ENCODE measurements around the gene DENND2A. TPM values are rescaled to one million over a fixed set of nuclear protein-coding genes. Genes with fewer than 3 reads are reported as not detected.
A peak's percentile ranks its signal among the peaks of the same experiment; 100 is the strongest.

The DENND2A gene
- total RNA-seq, 1 donor from 2014 or later: 10.8 TPM

DNA sequence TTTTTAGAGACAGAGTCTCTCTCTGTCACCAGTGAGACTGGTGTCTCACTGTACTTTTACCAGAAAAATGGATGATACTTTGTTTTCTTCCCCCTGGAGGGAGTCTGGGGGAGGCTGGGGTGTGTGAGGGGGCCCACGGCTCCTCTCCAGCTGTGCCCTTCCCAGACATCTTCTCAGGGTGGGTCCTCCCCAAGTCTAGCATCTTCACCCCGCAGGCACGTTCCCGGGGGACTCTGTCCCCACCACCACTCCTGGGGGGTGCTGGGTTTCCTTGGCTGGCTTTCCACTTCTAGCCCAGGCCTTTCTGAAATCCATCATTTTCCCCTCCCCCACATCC, 99.5 kb downstream of the DENND2A start:
- Histone ChIP-seq H3K27me3 (ENCODE audit: low read depth) (no peaks in the 10 kb centered on the region), H3K27ac (replicated peaks) (peak overlapping the region; percentile 90), H3K36me3 (peaks cover 51% of the 10 kb centered on the region), H3K4me1 (peaks cover 39% of the 10 kb centered on the region), H3K4me3 (peak overlapping the region; percentile 21), H3K9me3 (replicated peaks) (no peaks in the 10 kb centered on the region)
- intact Hi-C loops (cut with micrococcal nuclease): no loop called here
- no peak for DNase-seq
- TF ChIP-seq, protein P1, sequence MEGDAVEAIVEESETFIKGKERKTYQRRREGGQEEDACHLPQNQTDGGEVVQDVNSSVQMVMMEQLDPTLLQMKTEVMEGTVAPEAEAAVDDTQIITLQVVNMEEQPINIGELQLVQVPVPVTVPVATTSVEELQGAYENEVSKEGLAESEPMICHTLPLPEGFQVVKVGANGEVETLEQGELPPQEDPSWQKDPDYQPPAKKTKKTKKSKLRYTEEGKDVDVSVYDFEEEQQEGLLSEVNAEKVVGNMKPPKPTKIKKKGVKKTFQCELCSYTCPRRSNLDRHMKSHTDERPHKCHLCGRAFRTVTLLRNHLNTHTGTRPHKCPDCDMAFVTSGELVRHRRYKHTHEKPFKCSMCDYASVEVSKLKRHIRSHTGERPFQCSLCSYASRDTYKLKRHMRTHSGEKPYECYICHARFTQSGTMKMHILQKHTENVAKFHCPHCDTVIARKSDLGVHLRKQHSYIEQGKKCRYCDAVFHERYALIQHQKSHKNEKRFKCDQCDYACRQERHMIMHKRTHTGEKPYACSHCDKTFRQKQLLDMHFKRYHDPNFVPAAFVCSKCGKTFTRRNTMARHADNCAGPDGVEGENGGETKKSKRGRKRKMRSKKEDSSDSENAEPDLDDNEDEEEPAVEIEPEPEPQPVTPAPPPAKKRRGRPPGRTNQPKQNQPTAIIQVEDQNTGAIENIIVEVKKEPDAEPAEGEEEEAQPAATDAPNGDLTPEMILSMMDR (IDR thresholded peaks at IDR 0.05; ENCODE audit: borderline replicate concordance): no peak

DNA sequence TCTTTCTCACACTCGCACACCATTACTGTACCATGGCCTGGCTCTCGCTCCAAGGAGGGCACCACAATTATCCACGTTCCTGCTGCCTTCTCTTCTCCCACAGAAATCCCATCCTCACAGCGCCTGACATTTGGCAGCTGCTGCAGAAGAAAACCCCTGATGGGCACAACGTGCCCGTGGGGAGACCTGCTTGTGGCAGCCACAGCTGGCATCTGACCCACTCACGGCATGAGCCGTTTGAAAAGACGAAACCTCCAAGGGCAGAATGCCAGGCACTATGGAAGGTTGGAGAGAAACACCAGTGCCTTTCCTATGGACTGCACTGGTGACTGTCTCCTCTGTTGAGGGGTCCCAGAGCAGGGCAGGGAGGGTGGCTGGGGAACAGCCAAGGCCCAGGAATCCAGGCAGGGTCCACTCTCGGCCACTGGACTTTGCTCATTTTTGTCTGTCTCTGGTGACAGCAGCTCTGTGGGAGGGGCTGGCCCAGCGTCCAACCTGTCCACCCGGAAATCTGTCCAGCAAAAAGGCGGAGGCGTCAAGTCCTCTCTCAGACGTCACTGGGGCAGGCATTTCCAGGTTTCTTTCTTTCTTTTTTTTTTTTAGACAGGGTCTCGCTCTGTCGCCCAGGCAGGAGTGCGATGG, 100.4 kb downstream of the DENND2A start:
- Histone ChIP-seq H3K36me3 (peaks cover 50% of the 10 kb centered on the region), H3K27ac (replicated peaks) (peak overlapping the region; percentile 90), H3K4me1 (peaks cover 39% of the 10 kb centered on the region), H3K27me3 (ENCODE audit: low read depth) (no peaks in the 10 kb centered on the region), H3K4me3 (no peak overlapping the region), H3K9me3 (replicated peaks) (no peaks in the 10 kb centered on the region)
- intact Hi-C loops (cut with micrococcal nuclease): no loop called here
- DNase-seq: no peak
- TF ChIP-seq, protein P1 (IDR thresholded peaks at IDR 0.05; ENCODE audit: borderline replicate concordance): no peak

DNA sequence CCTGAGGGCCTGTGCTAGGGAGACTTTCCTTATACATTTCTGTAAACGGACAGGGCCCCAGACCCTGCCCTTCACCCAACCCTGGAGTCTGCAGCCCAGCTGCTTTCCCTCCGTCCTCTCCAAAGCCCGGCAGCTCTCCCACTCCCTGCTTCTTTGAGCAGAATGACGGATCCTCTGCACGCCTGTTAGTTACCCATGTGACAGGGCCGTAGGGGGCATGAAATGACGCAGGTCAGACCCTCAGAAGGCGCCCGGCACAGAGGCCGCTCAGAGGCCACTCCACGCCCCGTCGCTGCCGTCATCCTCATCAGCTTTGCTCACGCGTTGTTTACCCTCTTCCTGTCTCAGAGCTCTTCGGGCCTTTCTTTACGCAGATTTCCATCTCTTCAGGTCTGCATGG, 101.2 kb downstream of the DENND2A start:
- intact Hi-C loops (cut with micrococcal nuclease): no loop called here
- H3K9me3 ChIP-seq (replicated peaks): no peaks in the 10 kb centered on the region
- H3K36me3 ChIP-seq: peaks cover 43% of the 10 kb centered on the region
- H3K27ac ChIP-seq (replicated peaks): peak overlapping the region; percentile 25
- TF ChIP-seq, protein P1 (IDR thresholded peaks at IDR 0.05; ENCODE audit: borderline replicate concordance): no peak
- peaks cover 39% of the 10 kb centered on the region for H3K4me1 ChIP-seq
- H3K4me3 ChIP-seq: no peak overlapping the region
- DNase-seq: no peak
- no peaks in the 10 kb centered on the region for H3K27me3 ChIP-seq (ENCODE audit: low read depth)

DNA sequence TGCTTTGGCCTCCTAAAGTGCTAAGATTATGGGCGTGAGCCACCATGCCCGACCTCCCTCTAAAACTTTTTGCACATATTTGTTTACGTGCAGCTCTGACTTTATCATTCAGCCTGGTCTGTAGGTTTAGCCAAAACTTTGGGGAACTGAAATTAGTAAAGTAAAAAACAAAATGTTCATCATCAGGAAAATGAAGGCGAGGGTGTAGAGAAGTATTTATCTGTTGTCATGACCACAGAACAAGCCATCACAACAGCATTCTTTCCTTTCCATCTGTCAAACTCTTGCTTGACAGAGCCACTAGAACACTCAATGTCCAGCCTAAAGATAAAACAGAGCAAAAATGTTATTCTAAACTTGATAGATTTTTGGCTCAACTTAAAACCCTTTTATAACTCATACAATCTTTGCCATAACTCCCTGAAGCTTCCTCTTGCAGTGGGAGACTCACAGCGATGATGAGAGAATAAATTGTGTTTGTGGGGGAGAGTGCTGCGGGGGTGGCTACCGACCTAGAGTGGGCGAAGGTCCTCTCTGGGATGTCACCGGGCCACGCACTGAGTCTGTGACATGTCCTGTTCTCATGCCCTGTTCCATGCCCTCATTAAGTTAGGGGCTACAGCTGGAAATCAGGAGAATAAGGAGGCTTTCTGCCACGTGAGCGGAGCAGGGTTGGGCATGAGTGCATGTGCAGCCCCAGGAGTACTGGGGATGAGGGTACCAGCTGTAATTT, 102.7 kb downstream of the DENND2A start:
- Histone ChIP-seq H3K27ac (replicated peaks) (peak overlapping the region; percentile 25), H3K27me3 (ENCODE audit: low read depth) (no peaks in the 10 kb centered on the region), H3K4me3 (no peak overlapping the region), H3K36me3 (peaks cover 30% of the 10 kb centered on the region), H3K9me3 (replicated peaks) (no peaks in the 10 kb centered on the region), H3K4me1 (peaks cover 51% of the 10 kb centered on the region)
- intact Hi-C loops (cut with micrococcal nuclease): no loop called here
- TF ChIP-seq, protein P1 (IDR thresholded peaks at IDR 0.05; ENCODE audit: borderline replicate concordance): no peak
- no peak for DNase-seq

DNA sequence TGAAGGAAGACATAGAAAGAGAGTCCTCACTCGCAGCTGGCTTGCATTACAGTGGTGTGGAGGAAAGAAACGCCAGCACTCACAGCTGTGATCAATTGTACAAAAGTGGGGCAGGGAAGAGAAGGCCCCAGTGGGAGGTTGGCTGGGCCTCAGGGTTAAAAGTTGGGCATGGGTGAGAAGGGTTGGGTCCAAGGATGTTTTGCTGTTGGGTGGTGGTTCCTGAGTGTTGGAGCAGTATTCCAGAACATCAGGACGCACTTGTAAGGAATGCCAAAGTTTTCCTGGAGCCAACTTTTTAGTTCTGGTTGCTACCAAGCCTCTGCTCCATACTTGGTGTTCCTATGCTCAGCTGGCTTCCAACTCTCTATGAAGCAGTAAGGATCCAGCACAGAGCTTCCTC, 105.9 kb downstream of the DENND2A start:
- TF ChIP-seq, protein P1 (IDR thresholded peaks at IDR 0.05; ENCODE audit: borderline replicate concordance): no peak
- peak overlapping the region; percentile 57 for H3K27ac ChIP-seq (replicated peaks)
- intact Hi-C loops (cut with micrococcal nuclease): no loop called here
- H3K27me3 ChIP-seq (ENCODE audit: low read depth): no peaks in the 10 kb centered on the region
- H3K9me3 ChIP-seq (replicated peaks): no peaks in the 10 kb centered on the region
- DNase-seq: peak; percentile 50
- H3K4me3 ChIP-seq: no peak overlapping the region
- peaks cover 23% of the 10 kb centered on the region for H3K4me1 ChIP-seq
- peaks cover 24% of the 10 kb centered on the region for H3K36me3 ChIP-seq

Data from left ventricle myocardium inferior (tissue), 1 donor.